ENCODE results near the gene SLC25A28. TPM values are rescaled to one million over a fixed set of nuclear protein-coding genes. Genes with fewer than 3 reads are reported as not detected.

The SLC25A28 gene
- total RNA-seq (2022; extraction: Qiagen RNA extraction) = 22.7 to 30.5 TPM (median 27.9 TPM) in 5 replicates

GRCh38 chr10:99619851-99620710 lies at the start of gene SLC25A28:
Gene SLC25A28 (minus strand): TSS chr10:99620439. CDS start chr10:99620335, 104 bp downstream.

GRCh38 chr10:99659031-99659867 lies 39.0 kb upstream of the SLC25A28 start, which contains the start of gene ENTPD7:
Gene ENTPD7 (plus strand): TSS chr10:99659509. CDS start chr10:99659957, 448 bp downstream.

Other genes with a start within 250 kb of the SLC25A28 start
- 33.7 to 41.0 TPM (median 34.1 TPM) in 5 replicates for gene GOT1, start 189.8 kb downstream of the SLC25A28 start, total RNA-seq (2022; extraction: Qiagen RNA extraction)
- gene NKX2-3, start 87.5 kb downstream of the SLC25A28 start, total RNA-seq (2022; extraction: Qiagen RNA extraction) = 0.06 to 0.11 TPM in 2 of 5 replicates, not detected in the others
- 10.7 to 15.0 TPM (median 13.9 TPM) in 5 replicates for gene ENTPD7, start 39.1 kb upstream of the SLC25A28 start, total RNA-seq (2022; extraction: Qiagen RNA extraction)
- 29.4 to 32.8 TPM (median 31.2 TPM) in 5 replicates for gene COX15, start 111.7 kb upstream of the SLC25A28 start, total RNA-seq (2022; extraction: Qiagen RNA extraction)
- 31.2 to 37.2 TPM (median 36.9 TPM) in 5 replicates for gene CUTC, start 111.8 kb upstream of the SLC25A28 start, total RNA-seq (2022; extraction: Qiagen RNA extraction)
- gene ABCC2, start 162.2 kb upstream of the SLC25A28 start, total RNA-seq (2022; extraction: Qiagen RNA extraction) = 150 to 171 TPM (median 160 TPM) in 5 replicates

All from A549 treated with CORT108297 at 1 μM for 4 hours (cell line).